ENCODE measurements around the gene TFDP1. TPM values are rescaled to one million over a fixed set of nuclear protein-coding genes. Genes with fewer than 3 reads are reported as not detected.

Gene TFDP1
- total RNA-seq, 4 donors from 2014 or later: 24.3 to 164 (median 49.1) TPM

- H3K4me1 ChIP-seq: peaks cover 10 to 27% (median 19%) of the 10 kb centered on the region in 4 donors
- in situ Hi-C loops (cut with MboI; ENCODE audit: low pct_ligation_motif_present in 1 of 4, low pct_unique_long_range_greater_than_20kb in 1 of 4, low sequenced_read_pairs in 3 of 4) (no loop called here), intact Hi-C loops (cut with DNase I; ENCODE audit: low total_unique reads) (no loop called here)
- no peaks in the 10 kb centered on the region for H3K9me3 ChIP-seq
- no peak for DNase-seq
- no peak overlapping the region for H3K27ac ChIP-seq
- WGBS, 2 donors (ENCODE audit: low coverage in 1 of 2): 96 to 100% methylated on average over 1 of the region's 1 CpG
- H3K36me3 ChIP-seq: peaks cover 0 to 27% (median 0%) of the 10 kb centered on the region in 4 donors
- H3K4me3 ChIP-seq: no peak overlapping the region
- H3K27me3 ChIP-seq: no peaks in the 10 kb centered on the region
- TF ChIP-seq POLR2AphosphoS5 (IDR thresholded peaks at IDR 0.05) (no peak), EP300 (IDR thresholded peaks at IDR 0.05; ENCODE audit: low read depth) (no peak), POLR2A (IDR thresholded peaks at IDR 0.05) (no peak), CTCF (IDR thresholded peaks at IDR 0.05) (no peak)
These were observed 60.2 kb downstream of the TFDP1 start for GRCh38 chr13:113644800-113645199.

GRCh38 chr13:113645329-113645728 lies 60.8 kb downstream of the TFDP1 start:
- in situ Hi-C loops (cut with MboI; ENCODE audit: low pct_ligation_motif_present in 1 of 4, low pct_unique_long_range_greater_than_20kb in 1 of 4, low sequenced_read_pairs in 3 of 4): no loop called here
- peak; percentile 6 for DNase-seq
- 79 to 100% methylated on average over 4 to 9 of the region's 9 CpGs for WGBS, 2 donors (ENCODE audit: low coverage in 1 of 2)
- no peaks in the 10 kb centered on the region for H3K9me3 ChIP-seq
- peaks cover 10 to 27% (median 19%) of the 10 kb centered on the region in 4 donors for H3K4me1 ChIP-seq
- no peak overlapping the region for H3K4me3 ChIP-seq
- intact Hi-C loops (cut with DNase I; ENCODE audit: low total_unique reads): no loop called here
- no peaks in the 10 kb centered on the region for H3K27me3 ChIP-seq
- TF ChIP-seq POLR2AphosphoS5 (IDR thresholded peaks at IDR 0.05): no peak
- TF ChIP-seq EP300 (IDR thresholded peaks at IDR 0.05; ENCODE audit: low read depth): no peak
- no peak for TF ChIP-seq CTCF (IDR thresholded peaks at IDR 0.05)
- TF ChIP-seq POLR2A (IDR thresholded peaks at IDR 0.05): no peak
- H3K36me3 ChIP-seq: peaks cover 0 to 21% (median 0%) of the 10 kb centered on the region in 4 donors
- H3K27ac ChIP-seq: no peak overlapping the region

- TF ChIP-seq CTCF (IDR thresholded peaks at IDR 0.05) (no peak), POLR2A (IDR thresholded peaks at IDR 0.05) (no peak), POLR2AphosphoS5 (IDR thresholded peaks at IDR 0.05) (no peak), EP300 (IDR thresholded peaks at IDR 0.05; ENCODE audit: low read depth) (no peak)
- Histone ChIP-seq H3K9me3 (no peaks in the 10 kb centered on the region), H3K4me3 (no peak overlapping the region), H3K4me1 (peaks cover 10 to 27% (median 19%) of the 10 kb centered on the region in 4 donors), H3K27me3 (no peaks in the 10 kb centered on the region), H3K27ac (peak overlapping the region in 2 of 4 donors; percentile 78 to 83), H3K36me3 (peaks cover 0 to 11% (median 0%) of the 10 kb centered on the region in 4 donors)
- peak; percentile 48 for DNase-seq
- intact Hi-C loops (cut with DNase I; ENCODE audit: low total_unique reads) (no loop called here), in situ Hi-C loops (cut with MboI; ENCODE audit: low pct_ligation_motif_present in 1 of 4, low pct_unique_long_range_greater_than_20kb in 1 of 4, low sequenced_read_pairs in 3 of 4) (no loop called here)
- 29 to 48% methylated on average over 10 to 11 of the region's 11 CpGs for WGBS, 2 donors (ENCODE audit: low coverage in 1 of 2)
These were observed 61.8 kb downstream of the TFDP1 start for GRCh38 chr13:113646376-113646775.

GRCh38 chr13:113646921-113647340 lies 62.4 kb downstream of the TFDP1 start:
- in situ Hi-C loops (cut with MboI; ENCODE audit: low pct_ligation_motif_present in 1 of 4, low pct_unique_long_range_greater_than_20kb in 1 of 4, low sequenced_read_pairs in 3 of 4): no loop called here
- TF ChIP-seq POLR2AphosphoS5 (IDR thresholded peaks at IDR 0.05) (no peak), POLR2A (IDR thresholded peaks at IDR 0.05) (no peak), CTCF (IDR thresholded peaks at IDR 0.05) (no peak), EP300 (IDR thresholded peaks at IDR 0.05; ENCODE audit: low read depth) (no peak)
- Histone ChIP-seq H3K9me3 (no peaks in the 10 kb centered on the region), H3K27ac (peak overlapping the region in 3 of 4 donors; percentile 50 to 83 (median 78)), H3K4me3 (no peak overlapping the region), H3K27me3 (no peaks in the 10 kb centered on the region), H3K4me1 (peaks cover 10 to 27% (median 19%) of the 10 kb centered on the region in 4 donors), H3K36me3 (peaks cover 0 to 5% (median 0%) of the 10 kb centered on the region in 4 donors)
- intact Hi-C loops (cut with DNase I; ENCODE audit: low total_unique reads): no loop called here
- DNase-seq: no peak
- 38 to 84% methylated on average over 3 to 10 of the region's 10 CpGs for WGBS, 2 donors (ENCODE audit: low coverage in 1 of 2)

Data from transverse colon (tissue), 4 donors.